K562 (cell line): Measurements from ENCODE around the gene ITGB2. TPM values are rescaled to one million over a fixed set of nuclear protein-coding genes. Genes with fewer than 3 reads are reported as not detected.

Experiments
- ATAC-seq: fragments of 200-7000 bp; cut with Tn5 transposase; 3 replicates; pipeline ENCODE4 v1.9.1; 2020; ENCODE audit warnings: moderate library complexity
- BruUV-seq: library from RNA; stranded (reverse); fragments of 400-500 nt; replicated peaks from 2 replicates; lab custom pipeline; 2021; lab: Mats Ljungman, UMichigan
- CTCF ChIA-PET: fragments of 300-600 bp; formaldehyde crosslinking; extraction: SDS; loops from one replicate; lab custom pipeline; 2021; ENCODE audit warnings: low intra/inter-chr PET ratio; lab: Yijun Ruan, JAX
- POLR2A ChIA-PET: fragments of 300-600, 350-650 bp; sonication (Branson Sonifier 250); formaldehyde crosslinking; extraction: SDS; loops from one replicate; lab custom pipeline; 2021; ENCODE audit warnings: antibody characterized with exemption, inconsistent platforms; lab: Yijun Ruan, JAX
- DNase-seq, 4 experiments: peaks; one replicate each; pipeline versions ENCODE4 v3.0.0 to v3.0.0-alpha.2; 2011 to 2018; ENCODE audit warnings: low spot score in 3 of 4, mixed read lengths in 3 of 4; ENCODE audit errors: extremely low read depth in 1 of 4
- FAIRE-seq: peaks from 2 replicates; lab custom pipeline; 2011; peaks lifted over from hg19 to GRCh38; lab: Jason Lieb, UNC
- H2AFZ ChIP-seq: 2 replicates; pipeline ENCODE4 v1.6.0; 2011; ENCODE audit warnings: low read depth, low read length, control low read depth, inconsistent platforms
- H3K27ac ChIP-seq: fragments of 200-600 bp; 3 replicates; pipeline ENCODE4 v1.8.0; 2011; ENCODE audit warnings: low read depth, mild to moderate bottlenecking, control low read depth, inconsistent platforms, low read length, moderate library complexity, mixed read lengths; ENCODE audit errors: extremely low read depth
- H3K27me3 ChIP-seq, 2 experiments: fragments of 300-600 bp in 1 of 2; 2 replicates in 1 of 2; 3 replicates in 1 of 2; pipeline versions ENCODE4 v1.6.0 to v1.8.0; 2011; ENCODE audit warnings: inconsistent platforms in 2 of 2, low read length in 2 of 2, mild to moderate bottlenecking in 1 of 2, mixed read lengths in 1 of 2, moderate library complexity in 1 of 2; ENCODE audit not compliant: control insufficient read depth in 2 of 2, insufficient read depth in 2 of 2
- H3K36me3 ChIP-seq: fragments of 300-600 bp; 3 replicates; pipeline ENCODE4 v1.8.0; 2011; ENCODE audit warnings: mild to moderate bottlenecking, low read length, inconsistent platforms; ENCODE audit not compliant: control insufficient read depth, insufficient read depth
- H3K4me1 ChIP-seq, 2 experiments: fragments of 200-600 bp in 1 of 2; replicated peaks in 1 of 2; 2 replicates in 1 of 2; 3 replicates in 1 of 2; pipeline versions ENCODE4 v1.5.1 to v1.8.0; 2011; ENCODE audit warnings: inconsistent platforms in 2 of 2, low read length in 2 of 2, mild to moderate bottlenecking in 1 of 2, mixed read lengths in 1 of 2, moderate library complexity in 1 of 2; ENCODE audit not compliant: control insufficient read depth in 2 of 2, insufficient read depth in 2 of 2
- H3K4me2 ChIP-seq: 2 replicates; pipeline ENCODE4 v1.6.1; 2011; ENCODE audit warnings: low read length, control low read depth, inconsistent platforms, mixed read lengths; ENCODE audit not compliant: insufficient read depth
- H3K4me3 ChIP-seq: fragments of 200-600 bp; sonication (generic), shearing (Covaris generic); 2 replicates; pipeline ENCODE4 v1.5.1; 2016; ENCODE audit warnings: control low read depth, inconsistent platforms
- H3K79me2 ChIP-seq: fragments of 200-600 bp; 3 replicates; pipeline ENCODE4 v1.8.0; 2011; ENCODE audit warnings: low read length, inconsistent platforms; ENCODE audit not compliant: control insufficient read depth, insufficient read depth
- H3K9ac ChIP-seq, 2 experiments: 2 replicates each; pipeline versions ENCODE4 v1.6.0 to v1.6.1; 2011; ENCODE audit warnings: low read depth in 2 of 2, low read length in 2 of 2, control low read depth in 1 of 2, inconsistent platforms in 1 of 2, mild to moderate bottlenecking in 1 of 2, mixed read lengths in 1 of 2; ENCODE audit not compliant: insufficient read depth in 1 of 2
- H3K9me1 ChIP-seq: one replicate; pipeline ENCODE4 v1.6.0; 2011; ENCODE audit warnings: inconsistent platforms, mild to moderate bottlenecking, low read length, moderate library complexity; ENCODE audit not compliant: control insufficient read depth, insufficient read depth
- H3K9me3 ChIP-seq: replicated peaks from 2 replicates; pipeline ENCODE4 v1.5.1; 2011; ENCODE audit warnings: low read depth, low read length, inconsistent platforms; ENCODE audit not compliant: control insufficient read depth, insufficient read depth
- H4K20me1 ChIP-seq: replicated peaks from 2 replicates; pipeline ENCODE4 v1.6.1; 2011; ENCODE audit warnings: low read length, inconsistent platforms, mixed read lengths; ENCODE audit not compliant: control insufficient read depth, insufficient read depth
- ARHGAP35 ChIP-seq: fragments of 450-650 bp; IDR thresholded peaks from 2 replicates; pipeline ENCODE4 v1.6.1; 2018; ENCODE audit not compliant: partially characterized antibody
- C11orf30 ChIP-seq: fragments of 450-650 bp; IDR thresholded peaks from 2 replicates; pipeline ENCODE4 v1.6.1; 2016; ENCODE audit warnings: low read depth, mild to moderate bottlenecking
- CREM ChIP-seq: IDR thresholded peaks from 2 replicates; pipeline ENCODE4 v1.6.1; 2014; ENCODE audit warnings: antibody characterized with exemption, low read depth
- DIDO1 ChIP-seq: fragments of 450-650 bp; IDR thresholded peaks from 2 replicates; pipeline ENCODE4 v1.6.1; 2016; ENCODE audit warnings: low read depth, missing biosample characterization, missing genetic modification characterization
- FOXA1 ChIP-seq: fragments of 450-650 bp; IDR thresholded peaks from 2 replicates; pipeline ENCODE4 v1.6.1; 2016; ENCODE audit warnings: mild to moderate bottlenecking, borderline replicate concordance
- MAFF ChIP-seq: IDR thresholded peaks from 2 replicates; pipeline ENCODE4 v1.6.1; 2012; ENCODE audit warnings: low read length, improper control_type of control experiment
- MAFG ChIP-seq: fragments of 450-650 bp; conservative IDR thresholded peaks from 2 replicates; pipeline ENCODE4 v1.6.1; 2016; ENCODE audit warnings: missing genetic modification characterization, missing compliant biosample characterization
- MAFK ChIP-seq: IDR thresholded peaks from 2 replicates; pipeline ENCODE4 v1.6.1; 2011; ENCODE audit warnings: low read length, improper control_type of control experiment
- NFIC ChIP-seq: fragments of 450-650 bp; IDR thresholded peaks from 2 replicates; pipeline ENCODE4 v1.6.1; 2017; ENCODE audit warnings: mild to moderate bottlenecking, inconsistent platforms
- POLR2G ChIP-seq: fragments of 200-400 bp; formaldehyde crosslinking; IDR thresholded peaks from 2 replicates; pipeline ENCODE4 v1.6.1; 2017; ENCODE audit warnings: low read depth, mild to moderate bottlenecking, antibody characterized with exemption, low read length, moderate library complexity
- ZNF316 ChIP-seq: fragments of 450-650 bp; IDR thresholded peaks from 2 replicates; pipeline ENCODE4 v1.6.1; 2016
- WGBS: fragments of 100-300 bp; shearing (Covaris generic); methylation state at CpG from one replicate; pipeline ENCODE4 v1.1.6; 2016; ENCODE audit warnings: low coverage, mixed read lengths; ENCODE audit not compliant: insufficient coverage; ENCODE audit errors: missing lambda C conversion rate; 5-methylcytosine and 5-hydroxymethylcytosine counted together
- in situ Hi-C: fragments of 300-500 bp; cut with MboI; formaldehyde crosslinking; loops from 4 replicates; pipeline ENCODE4 v1.15.0; 2018; ENCODE audit warnings: inconsistent platforms, mixed read lengths
- intact Hi-C: fragments of 100-400 bp; cut with micrococcal nuclease; formaldehyde crosslinking; loops from 2 replicates; pipeline ENCODE4 v1.14.2; 2022
- polyA plus RNA-seq, 8 experiments: library from polyadenylated mRNA; depleted of rRNA in 4 of 8; stranded (reverse) in 5 of 8; unstranded in 3 of 8; fragments of >200 nt; fragmentation: Nextera tagmentation in 2 of 8; fragmentation: Illumina TruSeq in 1 of 8; extraction: Ambion mirVana in 2 of 8; extraction: Trizol in 1 of 8; gene quantifications; 2 replicates each; pipeline versions ENCODE4 v1.2.1 to v1.2.3, GENCODE V29; 2011 to 2014; ENCODE audit warnings: inconsistent platforms in 1 of 8, missing spikeins in 1 of 8
- total RNA-seq, 7 experiments: library from RNA; depleted of rRNA in 6 of 7; stranded (reverse); fragments of >200 nt in 6 of 7; fragmentation: Illumina TruSeq in 2 of 7; extraction: Trizol in 2 of 7; gene quantifications; 2 replicates each; pipeline versions ENCODE4 v1.2.1 to v1.2.3, GENCODE V29; 2011 to 2021; ENCODE audit warnings: low replicate concordance in 1 of 7
- TF ChIP-seq, protein P1 (sequence below): sonication (generic); formaldehyde crosslinking; IDR thresholded peaks from 2 replicates; pipeline ENCODE4 v1.8.0; 2023; ENCODE audit warnings: mild to moderate bottlenecking, missing genetic modification reagents
- TF ChIP-seq, protein P2 (sequence below): sonication (generic); formaldehyde crosslinking; IDR thresholded peaks from 2 replicates; pipeline ENCODE4 v1.8.1; 2022; ENCODE audit warnings: missing genetic modification reagents
- TF ChIP-seq, protein P3 (sequence below): fragments of 450-650 bp; formaldehyde crosslinking; IDR thresholded peaks from 2 replicates; pipeline ENCODE4 v1.4.0; 2022; ENCODE audit warnings: mild to moderate bottlenecking, moderate library complexity

Gene ITGB2
- total and polyA plus RNA-seq, 9 of the 15 experiments (the other 6 are each of a cell fraction or from before 2014, with no cell fraction given): 0.07 to 1.3 (median 0.51) TPM; not detected in 2

DNA sequence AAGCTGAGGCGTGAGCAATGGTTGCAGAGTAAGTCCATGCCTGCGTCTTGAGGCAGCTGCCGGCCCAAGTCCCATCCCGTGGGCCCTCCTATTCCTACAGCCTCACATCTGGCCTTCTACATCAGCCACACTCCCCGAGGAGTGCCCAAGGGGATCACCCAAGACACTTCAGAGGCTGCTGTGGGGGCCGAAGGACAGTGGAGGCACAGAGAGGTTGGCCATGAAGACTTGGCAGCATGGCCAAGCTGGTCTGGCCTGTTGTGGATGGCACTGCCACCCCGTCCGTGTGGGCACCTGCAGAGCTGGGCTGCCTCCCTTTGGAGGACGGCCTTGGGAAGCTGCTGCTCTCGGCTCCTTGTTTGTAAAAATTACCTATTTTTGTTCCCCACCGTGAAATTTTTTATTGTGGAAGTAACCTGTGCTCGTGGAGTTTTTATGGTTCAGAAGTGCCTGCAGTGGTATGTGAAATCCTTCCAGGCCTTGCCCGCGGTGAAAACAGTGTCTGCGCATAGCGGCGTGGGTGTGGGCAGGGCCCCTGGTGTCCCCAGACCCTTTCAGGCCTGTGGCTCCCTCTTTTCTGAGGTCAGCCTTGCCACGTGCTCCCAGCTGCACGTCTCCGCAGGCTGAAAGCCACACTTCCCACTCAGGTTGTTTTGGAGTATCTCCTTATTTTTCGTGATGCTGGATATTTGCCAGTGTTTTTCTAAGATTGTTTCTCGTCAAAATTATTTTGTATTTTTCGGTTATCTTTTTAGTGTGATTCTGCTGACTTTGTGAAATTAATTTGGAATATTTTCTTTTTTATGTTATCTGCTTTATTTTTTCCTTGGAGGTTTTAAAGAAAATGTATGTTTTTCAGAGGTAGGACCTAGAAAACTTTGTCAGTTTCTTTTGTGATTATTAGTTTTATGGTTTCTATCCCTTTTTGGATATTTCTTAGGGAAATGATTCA lies 39.7 kb upstream of the ITGB2 start:
- in situ Hi-C loops: loop anchor here (25.0 kb wide), 1 partner anchor 877 kb away; no protein-coding TSS in a partner anchor
- H3K36me3 ChIP-seq: peaks cover 95% of the 10 kb centered on the region
- TF ChIP-seq NFIC (peak; percentile 30; the same call in 1 of the 2 replicates), MAFG (peak; percentile 86), ARHGAP35 (no peak), CREM (no peak), MAFK (peak; percentile 59; the same call in 1 of the 2 replicates), MAFF (peak; percentile 64), C11orf30 (peak; percentile 91), ZNF316 (peak; percentile 97), FOXA1 (no peak), POLR2G (0 out of 2 replicates have a peak, but pooled peaks have one; percentile 10), DIDO1 (tag) (no peak)
- TF ChIP-seq, protein P1, sequence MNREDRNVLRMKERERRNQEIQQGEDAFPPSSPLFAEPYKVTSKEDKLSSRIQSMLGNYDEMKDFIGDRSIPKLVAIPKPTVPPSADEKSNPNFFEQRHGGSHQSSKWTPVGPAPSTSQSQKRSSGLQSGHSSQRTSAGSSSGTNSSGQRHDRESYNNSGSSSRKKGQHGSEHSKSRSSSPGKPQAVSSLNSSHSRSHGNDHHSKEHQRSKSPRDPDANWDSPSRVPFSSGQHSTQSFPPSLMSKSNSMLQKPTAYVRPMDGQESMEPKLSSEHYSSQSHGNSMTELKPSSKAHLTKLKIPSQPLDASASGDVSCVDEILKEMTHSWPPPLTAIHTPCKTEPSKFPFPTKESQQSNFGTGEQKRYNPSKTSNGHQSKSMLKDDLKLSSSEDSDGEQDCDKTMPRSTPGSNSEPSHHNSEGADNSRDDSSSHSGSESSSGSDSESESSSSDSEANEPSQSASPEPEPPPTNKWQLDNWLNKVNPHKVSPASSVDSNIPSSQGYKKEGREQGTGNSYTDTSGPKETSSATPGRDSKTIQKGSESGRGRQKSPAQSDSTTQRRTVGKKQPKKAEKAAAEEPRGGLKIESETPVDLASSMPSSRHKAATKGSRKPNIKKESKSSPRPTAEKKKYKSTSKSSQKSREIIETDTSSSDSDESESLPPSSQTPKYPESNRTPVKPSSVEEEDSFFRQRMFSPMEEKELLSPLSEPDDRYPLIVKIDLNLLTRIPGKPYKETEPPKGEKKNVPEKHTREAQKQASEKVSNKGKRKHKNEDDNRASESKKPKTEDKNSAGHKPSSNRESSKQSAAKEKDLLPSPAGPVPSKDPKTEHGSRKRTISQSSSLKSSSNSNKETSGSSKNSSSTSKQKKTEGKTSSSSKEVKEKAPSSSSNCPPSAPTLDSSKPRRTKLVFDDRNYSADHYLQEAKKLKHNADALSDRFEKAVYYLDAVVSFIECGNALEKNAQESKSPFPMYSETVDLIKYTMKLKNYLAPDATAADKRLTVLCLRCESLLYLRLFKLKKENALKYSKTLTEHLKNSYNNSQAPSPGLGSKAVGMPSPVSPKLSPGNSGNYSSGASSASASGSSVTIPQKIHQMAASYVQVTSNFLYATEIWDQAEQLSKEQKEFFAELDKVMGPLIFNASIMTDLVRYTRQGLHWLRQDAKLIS (CRISPR knock-in tag): no peak
- TF ChIP-seq, protein P2, sequence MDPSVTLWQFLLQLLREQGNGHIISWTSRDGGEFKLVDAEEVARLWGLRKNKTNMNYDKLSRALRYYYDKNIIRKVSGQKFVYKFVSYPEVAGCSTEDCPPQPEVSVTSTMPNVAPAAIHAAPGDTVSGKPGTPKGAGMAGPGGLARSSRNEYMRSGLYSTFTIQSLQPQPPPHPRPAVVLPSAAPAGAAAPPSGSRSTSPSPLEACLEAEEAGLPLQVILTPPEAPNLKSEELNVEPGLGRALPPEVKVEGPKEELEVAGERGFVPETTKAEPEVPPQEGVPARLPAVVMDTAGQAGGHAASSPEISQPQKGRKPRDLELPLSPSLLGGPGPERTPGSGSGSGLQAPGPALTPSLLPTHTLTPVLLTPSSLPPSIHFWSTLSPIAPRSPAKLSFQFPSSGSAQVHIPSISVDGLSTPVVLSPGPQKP (CRISPR knock-in tag): no peak
- TF ChIP-seq, protein P3, sequence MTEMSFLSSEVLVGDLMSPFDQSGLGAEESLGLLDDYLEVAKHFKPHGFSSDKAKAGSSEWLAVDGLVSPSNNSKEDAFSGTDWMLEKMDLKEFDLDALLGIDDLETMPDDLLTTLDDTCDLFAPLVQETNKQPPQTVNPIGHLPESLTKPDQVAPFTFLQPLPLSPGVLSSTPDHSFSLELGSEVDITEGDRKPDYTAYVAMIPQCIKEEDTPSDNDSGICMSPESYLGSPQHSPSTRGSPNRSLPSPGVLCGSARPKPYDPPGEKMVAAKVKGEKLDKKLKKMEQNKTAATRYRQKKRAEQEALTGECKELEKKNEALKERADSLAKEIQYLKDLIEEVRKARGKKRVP (CRISPR knock-in tag): no peak

More for the DNA sequence above, 39.7 kb upstream of the ITGB2 start:
- Histone ChIP-seq H3K79me2 (peaks cover 56% of the 10 kb centered on the region), H3K4me1 (peaks cover 0 to 21% of the 10 kb centered on the region in 2 experiments; a peak in 1 of 5 replicates), H3K9me3 (no peaks in the 10 kb centered on the region), H3K4me2 (no peak overlapping the region), H3K27ac (no peak overlapping the region), H2AFZ (no peak overlapping the region), H3K27me3 (no peaks in the 10 kb centered on the region), H3K9ac (no peak overlapping the region), H3K4me3 (no peak overlapping the region), H3K9me1 (no peaks in the 10 kb centered on the region), H4K20me1 (peaks cover 10% of the 10 kb centered on the region)
- FAIRE-seq (peak; percentile 66), ATAC-seq (no peak), DNase-seq (no peak)
- no TSS peak for BruUV-seq
- intact Hi-C loops: no loop called here
- 94% methylated on average over 23 of the region's 23 CpGs for WGBS
- ChIA-PET POLR2A (interaction anchor here (0.6 to 1.0 kb wide), 3 partner anchors 11 to 31 kb away, joined by 3 read pairs; no protein-coding TSS in a partner anchor), CTCF (no interaction called here)
